Trophoblast cell (in vitro differentiated cells and primary cell): Measurements from ENCODE around the gene PNMT.

Source experiments
- DNase-seq, 2 donors: peaks; one replicate each; pipeline ENCODE4 v3.0.0-alpha.2; 2016
- H2AFZ ChIP-seq: 2 replicates; pipeline ENCODE4 v1.6.1; 2013; ENCODE audit warnings: low read length, moderate library complexity, mild to moderate bottlenecking; ENCODE audit not compliant: insufficient read depth, poor library complexity
- H2AK5ac ChIP-seq: 2 replicates; pipeline ENCODE4 v1.6.1; 2013; ENCODE audit warnings: mild to moderate bottlenecking, low read length
- H2BK120ac ChIP-seq: 2 replicates; pipeline ENCODE4 v1.6.1; 2013; ENCODE audit warnings: low read length, mild to moderate bottlenecking, moderate library complexity; ENCODE audit not compliant: insufficient read depth, poor library complexity
- H2BK12ac ChIP-seq: 2 replicates; pipeline ENCODE4 v1.6.1; 2013; ENCODE audit warnings: mild to moderate bottlenecking, low read length, moderate library complexity
- H2BK5ac ChIP-seq: 2 replicates; pipeline ENCODE4 v1.6.1; 2013; ENCODE audit warnings: low read length, low read depth, moderate library complexity, mild to moderate bottlenecking; ENCODE audit not compliant: poor library complexity
- H3K14ac ChIP-seq: 2 replicates; pipeline ENCODE4 v1.6.1; 2013; ENCODE audit warnings: mild to moderate bottlenecking, low read length
- H3K18ac ChIP-seq: 2 replicates; pipeline ENCODE4 v1.6.1; 2013; ENCODE audit warnings: mild to moderate bottlenecking, low read length
- H3K23ac ChIP-seq: 2 replicates; pipeline ENCODE4 v1.6.1; 2013; ENCODE audit warnings: low read length
- H3K27ac ChIP-seq: 2 replicates; pipeline ENCODE4 v1.5.1; 2013; ENCODE audit warnings: low read depth, mild to moderate bottlenecking, inconsistent platforms, low read length, moderate library complexity
- H3K27me3 ChIP-seq: 2 replicates; pipeline ENCODE4 v1.6.1; 2013; ENCODE audit warnings: inconsistent platforms, mild to moderate bottlenecking, low read length, moderate library complexity; ENCODE audit not compliant: insufficient read depth
- H3K36me3 ChIP-seq, 2 experiments: 1 replicate in 1 of 2; 2 replicates in 1 of 2; pipeline ENCODE4 v1.6.1; 2013; ENCODE audit warnings: low read length in 2 of 2, mild to moderate bottlenecking in 2 of 2, moderate library complexity in 1 of 2; ENCODE audit not compliant: insufficient read depth in 2 of 2, control insufficient read depth in 1 of 2
- H3K4ac ChIP-seq: 2 replicates; pipeline ENCODE4 v1.6.1; 2013; ENCODE audit warnings: low read depth, mild to moderate bottlenecking, low read length, moderate library complexity
- H3K4me1 ChIP-seq, 2 experiments: 1 replicate in 1 of 2; 2 replicates in 1 of 2; pipeline ENCODE4 v1.6.1; 2013; ENCODE audit warnings: low read length in 2 of 2, mild to moderate bottlenecking in 2 of 2, moderate library complexity in 1 of 2; ENCODE audit not compliant: insufficient read depth in 2 of 2, control insufficient read depth in 1 of 2
- H3K4me2 ChIP-seq: 2 replicates; pipeline ENCODE4 v1.6.1; 2013; ENCODE audit warnings: inconsistent platforms, mild to moderate bottlenecking, low read length, moderate library complexity
- H3K4me3 ChIP-seq: 2 replicates; pipeline ENCODE4 v1.5.1; 2013; ENCODE audit warnings: mild to moderate bottlenecking, low read depth, low read length, inconsistent platforms
- H3K79me1 ChIP-seq: one replicate; pipeline ENCODE4 v1.6.1; 2013; ENCODE audit warnings: low read length
- H3K79me2 ChIP-seq: 2 replicates; pipeline ENCODE4 v1.6.1; 2013; ENCODE audit warnings: low read length, mild to moderate bottlenecking; ENCODE audit not compliant: control insufficient read depth, insufficient read depth, poor library complexity
- H3K9ac ChIP-seq: 2 replicates; pipeline ENCODE4 v1.6.1; 2013; ENCODE audit warnings: mild to moderate bottlenecking, low read length
- H3K9me3 ChIP-seq: 2 replicates; pipeline ENCODE4 v1.6.1; 2013; ENCODE audit warnings: low read depth, mild to moderate bottlenecking, control low read depth, inconsistent platforms, low read length; ENCODE audit not compliant: insufficient read depth
- H4K12ac ChIP-seq: 2 replicates; pipeline ENCODE4 v1.6.1; 2013; ENCODE audit warnings: low read depth, mild to moderate bottlenecking, low read length, moderate library complexity
- H4K8ac ChIP-seq: 2 replicates; pipeline ENCODE4 v1.6.1; 2013; ENCODE audit warnings: low read depth, mild to moderate bottlenecking, low read length, moderate library complexity
- H4K91ac ChIP-seq: one replicate; pipeline ENCODE4 v1.6.1; 2013; ENCODE audit warnings: low read depth, mild to moderate bottlenecking, low read length, moderate library complexity
- WGBS: extraction: QIAGEN DNeasy Blood & Tissue Kit; methylation state at CpG from one replicate; pipeline ENCODE4 v1.1.7; 2013; ENCODE audit warnings: missing lambda C conversion rate; ENCODE audit not compliant: insufficient read length, insufficient coverage; ENCODE audit errors: extremely low coverage; 5-methylcytosine and 5-hydroxymethylcytosine counted together

The PNMT gene

DNA sequence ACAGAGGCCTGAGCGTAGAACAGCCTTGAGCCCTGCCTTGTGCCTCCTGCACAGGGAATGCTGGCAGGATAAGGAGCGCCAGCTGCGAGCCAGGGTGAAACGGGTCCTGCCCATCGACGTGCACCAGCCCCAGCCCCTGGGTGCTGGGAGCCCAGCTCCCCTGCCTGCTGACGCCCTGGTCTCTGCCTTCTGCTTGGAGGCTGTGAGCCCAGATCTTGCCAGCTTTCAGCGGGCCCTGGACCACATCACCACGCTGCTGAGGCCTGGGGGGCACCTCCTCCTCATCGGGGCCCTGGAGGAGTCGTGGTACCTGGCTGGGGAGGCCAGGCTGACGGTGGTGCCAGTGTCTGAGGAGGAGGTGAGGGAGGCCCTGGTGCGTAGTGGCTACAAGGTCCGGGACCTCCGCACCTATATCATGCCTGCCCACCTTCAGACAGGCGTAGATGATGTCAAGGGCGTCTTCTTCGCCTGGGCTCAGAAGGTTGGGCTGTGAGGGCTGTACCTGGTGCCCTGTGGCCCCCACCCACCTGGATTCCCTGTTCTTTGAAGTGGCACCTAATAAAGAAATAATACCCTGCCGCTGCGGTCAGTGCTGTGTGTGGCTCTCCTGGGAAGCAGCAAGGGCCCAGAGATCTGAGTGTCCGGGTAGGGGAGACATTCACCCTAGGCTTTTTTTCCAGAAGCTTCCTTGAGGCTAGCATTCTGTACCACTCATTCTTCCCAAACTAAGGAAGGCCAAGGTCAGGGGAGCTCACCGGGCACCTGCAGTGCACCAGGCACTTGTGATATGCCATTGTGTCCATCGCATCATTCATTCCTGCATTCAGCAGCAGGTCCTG is 1.9 kb downstream of the PNMT start:
- no peak overlapping the region for H3K18ac ChIP-seq
- peaks cover 21% of the 10 kb centered on the region for H3K27me3 ChIP-seq
- H3K4ac ChIP-seq, result no peak overlapping the region
- no peak for DNase-seq
- H3K79me2 ChIP-seq, result no peaks in the 10 kb centered on the region
- peaks cover 3% of the 10 kb centered on the region for H3K79me1 ChIP-seq
- no peak overlapping the region for H2BK120ac ChIP-seq
- H4K91ac ChIP-seq, result no peak overlapping the region
- H3K27ac ChIP-seq, result no peak overlapping the region
- H3K4me2 ChIP-seq, result no peak overlapping the region
- H2BK5ac ChIP-seq, result no peak overlapping the region
- H3K23ac ChIP-seq, result no peak overlapping the region
- H2BK12ac ChIP-seq, result no peak overlapping the region
- no peaks in the 10 kb centered on the region for H3K36me3 ChIP-seq
- H3K9me3 ChIP-seq, result no peaks in the 10 kb centered on the region
- no peak overlapping the region for H3K4me3 ChIP-seq
- H2AK5ac ChIP-seq, result no peak overlapping the region
- no CpG with 5 or more reads among the region's 23 CpGs for WGBS
- peaks cover 13% of the 10 kb centered on the region in 2 experiments for H3K4me1 ChIP-seq
- H4K8ac ChIP-seq, result no peak overlapping the region
- H3K14ac ChIP-seq, result no peak overlapping the region
- no peak overlapping the region for H4K12ac ChIP-seq
- H3K9ac ChIP-seq, result no peak overlapping the region
- no peak overlapping the region for H2AFZ ChIP-seq

DNA sequence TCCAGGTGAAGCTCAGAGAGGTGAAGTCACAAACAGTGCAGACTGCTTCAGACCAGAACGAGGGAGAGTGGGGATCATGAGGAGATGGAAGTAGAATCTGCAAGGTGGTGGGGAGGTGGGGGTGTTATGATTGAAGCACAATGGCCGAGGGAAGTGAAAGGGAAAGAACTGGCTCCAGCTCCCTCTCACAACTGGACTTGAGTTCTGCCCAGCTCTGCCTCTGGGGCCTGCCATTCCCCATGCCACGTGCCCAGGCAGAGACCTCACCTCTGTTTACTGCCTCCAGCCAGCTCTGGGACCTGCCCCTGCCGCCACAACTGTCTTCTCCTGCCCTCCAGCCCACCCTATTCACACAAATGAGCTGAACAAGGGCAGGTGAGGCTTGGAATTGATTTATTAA is 2.5 kb downstream of the PNMT start:
- Histone ChIP-seq H3K23ac (no peak overlapping the region), H2BK12ac (no peak overlapping the region), H3K4me3 (no peak overlapping the region), H3K4me1 (peaks cover 19 to 20% of the 10 kb centered on the region in 2 experiments), H2AK5ac (no peak overlapping the region), H3K9me3 (no peaks in the 10 kb centered on the region), H2BK120ac (no peak overlapping the region), H4K8ac (no peak overlapping the region), H3K27me3 (peaks cover 21% of the 10 kb centered on the region), H4K91ac (no peak overlapping the region), H3K79me1 (peaks cover 5% of the 10 kb centered on the region), H4K12ac (no peak overlapping the region), H2BK5ac (no peak overlapping the region), H3K9ac (no peak overlapping the region), H3K27ac (no peak overlapping the region), H2AFZ (no peak overlapping the region), H3K4me2 (no peak overlapping the region), H3K79me2 (no peaks in the 10 kb centered on the region), H3K18ac (no peak overlapping the region), H3K14ac (no peak overlapping the region), H3K4ac (no peak overlapping the region), H3K36me3 (no peaks in the 10 kb centered on the region)
- DNase-seq, result no peak
- no CpG with 5 or more reads among the region's 4 CpGs for WGBS

DNA sequence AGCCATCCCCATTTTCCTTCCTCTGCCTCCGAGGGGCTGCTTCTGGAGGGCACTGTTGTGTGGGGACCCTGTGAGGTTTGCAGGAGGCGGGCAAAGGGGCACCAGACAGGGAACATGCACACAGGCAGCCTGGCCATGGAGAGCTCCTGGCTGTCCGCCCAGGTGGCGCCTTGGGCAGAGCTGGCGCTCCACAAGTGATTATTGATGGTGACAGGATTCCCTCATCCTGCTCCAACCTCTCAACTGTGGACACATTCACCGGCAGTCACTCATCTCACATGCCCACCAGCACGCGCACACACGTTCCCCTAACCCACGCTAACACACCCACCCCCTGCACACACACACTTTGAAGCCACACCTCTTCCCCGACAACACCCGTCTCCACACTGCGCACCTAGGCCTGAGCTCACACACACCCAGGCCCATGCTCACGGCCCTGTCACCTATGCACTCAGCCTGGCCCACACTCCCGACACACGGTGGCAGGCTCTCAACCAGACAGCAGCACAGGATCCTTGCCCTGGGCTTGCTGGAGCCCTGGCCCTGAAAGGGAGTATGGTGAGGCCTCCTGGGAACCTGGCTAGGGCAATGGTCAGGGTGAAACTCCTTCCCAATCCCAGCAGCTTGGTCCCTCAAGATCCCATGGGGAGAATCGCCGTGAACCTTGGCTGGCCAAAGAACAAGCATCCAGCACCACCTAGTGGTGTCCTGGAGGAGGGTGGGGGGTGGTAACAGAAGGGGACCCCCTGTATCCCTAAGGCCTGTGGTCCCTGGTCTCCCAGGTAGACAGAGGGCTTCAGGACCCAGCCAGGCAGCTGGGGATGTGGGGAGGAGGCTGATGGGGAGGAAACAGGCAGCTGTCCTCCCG is 3.6 kb downstream of the PNMT start:
- H4K91ac ChIP-seq, result no peak overlapping the region
- no peaks in the 10 kb centered on the region for H3K9me3 ChIP-seq
- H3K9ac ChIP-seq, result no peak overlapping the region
- no peak overlapping the region for H3K4me2 ChIP-seq
- H3K14ac ChIP-seq, result no peak overlapping the region
- 100% methylated on average over 4 of the region's 19 CpGs for WGBS
- H3K4me1 ChIP-seq, result peaks cover 19 to 20% of the 10 kb centered on the region in 2 experiments
- no peak overlapping the region for H2AFZ ChIP-seq
- no peak overlapping the region for H3K23ac ChIP-seq
- H3K27ac ChIP-seq, result no peak overlapping the region
- H2BK12ac ChIP-seq, result no peak overlapping the region
- no peak overlapping the region for H4K12ac ChIP-seq
- no peaks in the 10 kb centered on the region for H3K36me3 ChIP-seq
- no peak overlapping the region for H3K18ac ChIP-seq
- H4K8ac ChIP-seq, result no peak overlapping the region
- H2BK5ac ChIP-seq, result no peak overlapping the region
- DNase-seq, result peak in 1 of 2 donors; percentile 16
- no peak overlapping the region for H2AK5ac ChIP-seq
- H3K4me3 ChIP-seq, result no peak overlapping the region
- no peak overlapping the region for H3K4ac ChIP-seq
- no peak overlapping the region for H2BK120ac ChIP-seq
- peaks cover 16% of the 10 kb centered on the region for H3K27me3 ChIP-seq
- peaks cover 5% of the 10 kb centered on the region for H3K79me1 ChIP-seq
- H3K79me2 ChIP-seq, result no peaks in the 10 kb centered on the region

DNA sequence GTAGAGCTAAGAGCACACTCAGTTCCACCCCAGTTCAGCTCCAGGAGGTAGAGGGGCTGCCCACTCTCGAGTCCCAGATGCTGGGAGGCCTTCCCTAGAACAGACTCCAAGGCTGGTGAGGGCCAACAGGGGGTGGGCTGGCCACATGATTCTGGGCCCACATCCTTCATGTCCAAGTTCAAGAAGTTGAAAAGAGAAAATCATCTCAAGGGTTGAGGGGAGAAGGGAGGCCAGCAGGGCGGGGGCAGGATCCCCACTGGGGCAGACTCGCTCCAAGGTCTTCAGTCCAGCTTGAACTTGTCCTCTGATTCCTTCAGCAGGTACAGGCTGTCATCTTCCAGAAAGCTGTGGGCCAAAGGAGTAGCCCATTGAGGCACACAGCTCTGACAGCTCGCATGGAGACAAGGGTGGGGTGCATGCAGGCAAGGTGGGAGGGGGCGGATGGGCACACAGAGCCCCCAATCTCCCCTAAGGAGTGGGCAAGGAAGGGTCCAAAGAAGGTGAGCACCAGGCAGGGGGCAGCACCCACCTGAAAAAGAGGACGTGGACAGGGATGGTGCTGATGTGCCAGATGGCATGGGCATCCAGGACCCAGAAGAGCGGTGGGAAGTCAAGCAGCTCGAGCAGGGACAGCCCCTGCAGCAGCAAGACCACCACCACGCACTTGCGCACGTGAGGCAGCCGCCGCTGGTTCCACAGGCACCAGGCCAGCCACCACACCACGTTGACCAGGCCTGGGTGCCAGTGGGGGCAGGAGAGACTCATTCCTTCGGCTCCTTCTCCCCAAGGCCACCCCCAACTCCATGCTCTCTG is 4.5 kb downstream of the PNMT start:
- Histone ChIP-seq H3K4me3 (no peak overlapping the region), H3K27ac (no peak overlapping the region), H2AK5ac (no peak overlapping the region), H3K14ac (no peak overlapping the region), H3K27me3 (peaks cover 10% of the 10 kb centered on the region), H4K91ac (no peak overlapping the region), H2BK12ac (no peak overlapping the region), H3K18ac (no peak overlapping the region), H2BK5ac (no peak overlapping the region), H3K36me3 (no peaks in the 10 kb centered on the region), H4K8ac (no peak overlapping the region), H3K4me2 (no peak overlapping the region), H3K79me1 (peaks cover 5% of the 10 kb centered on the region), H3K79me2 (no peaks in the 10 kb centered on the region), H3K9ac (no peak overlapping the region), H4K12ac (no peak overlapping the region), H2AFZ (no peak overlapping the region), H3K9me3 (peaks cover 2% of the 10 kb centered on the region), H3K23ac (no peak overlapping the region), H3K4ac (no peak overlapping the region), H3K4me1 (peaks cover 13 to 15% of the 10 kb centered on the region in 2 experiments), H2BK120ac (no peak overlapping the region)
- no peak for DNase-seq
- WGBS, result no CpG with 5 or more reads among the region's 15 CpGs
